ENCODE data around the gene ANKRD10. TPM values are rescaled to one million over a fixed set of nuclear protein-coding genes. Genes with fewer than 3 reads are reported as not detected.

ANKRD10 gene
- total RNA-seq, 1 donor from 2014 or later, result 212 TPM

DNA sequence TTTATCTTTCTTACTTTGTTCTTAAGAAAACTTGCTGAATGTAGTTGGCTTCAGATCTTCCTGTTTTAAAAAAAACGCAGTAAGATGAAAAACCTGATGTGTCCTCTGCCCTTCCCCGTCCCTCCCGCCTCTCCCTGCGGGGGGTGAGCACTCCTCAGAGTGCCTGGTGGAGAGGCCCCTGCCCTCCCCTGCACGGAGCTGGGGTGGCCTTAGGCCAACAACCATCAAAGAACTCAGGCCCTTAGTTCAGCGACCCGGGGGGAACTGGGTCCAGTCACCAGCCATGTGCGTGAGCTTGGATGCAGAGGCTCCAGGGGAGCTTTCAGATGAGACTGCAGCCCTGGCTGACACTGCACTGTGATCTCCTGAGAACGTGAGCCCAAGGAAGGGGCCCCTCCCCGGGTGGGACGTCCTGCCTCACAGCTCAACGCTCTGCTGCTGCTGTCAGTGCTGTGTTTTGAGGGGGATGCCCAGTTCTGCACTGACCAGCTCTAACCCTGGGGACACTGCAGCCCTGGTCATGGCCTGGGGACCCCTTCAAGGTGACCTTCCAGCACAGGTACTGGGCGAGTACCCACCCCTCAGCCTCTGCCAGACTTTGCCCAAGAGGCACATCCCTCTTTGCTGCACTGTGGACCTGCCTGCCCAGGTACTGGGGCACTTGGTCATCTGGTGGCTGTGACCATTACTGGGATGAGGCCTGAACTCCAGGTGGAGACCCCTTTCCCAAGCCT, 42.7 kb downstream of the ANKRD10 start:
- no peaks in the 10 kb centered on the region for H3F3A ChIP-seq (ENCODE audit: low read depth)
- H3K27ac ChIP-seq, result no peak overlapping the region
- Mint-ChIP-seq H3K4me1 (peaks cover 25% of the 10 kb centered on the region), H3K27me3 (ENCODE audit: insufficient read depth, low read depth) (peaks cover 7% of the 10 kb centered on the region), H3K36me3 (no peaks in the 10 kb centered on the region), H3K9me3 (peaks cover 3% of the 10 kb centered on the region), H3K27ac (no peak overlapping the region), H3K4me3 (no peak overlapping the region)
- TF ChIP-seq, protein P1, sequence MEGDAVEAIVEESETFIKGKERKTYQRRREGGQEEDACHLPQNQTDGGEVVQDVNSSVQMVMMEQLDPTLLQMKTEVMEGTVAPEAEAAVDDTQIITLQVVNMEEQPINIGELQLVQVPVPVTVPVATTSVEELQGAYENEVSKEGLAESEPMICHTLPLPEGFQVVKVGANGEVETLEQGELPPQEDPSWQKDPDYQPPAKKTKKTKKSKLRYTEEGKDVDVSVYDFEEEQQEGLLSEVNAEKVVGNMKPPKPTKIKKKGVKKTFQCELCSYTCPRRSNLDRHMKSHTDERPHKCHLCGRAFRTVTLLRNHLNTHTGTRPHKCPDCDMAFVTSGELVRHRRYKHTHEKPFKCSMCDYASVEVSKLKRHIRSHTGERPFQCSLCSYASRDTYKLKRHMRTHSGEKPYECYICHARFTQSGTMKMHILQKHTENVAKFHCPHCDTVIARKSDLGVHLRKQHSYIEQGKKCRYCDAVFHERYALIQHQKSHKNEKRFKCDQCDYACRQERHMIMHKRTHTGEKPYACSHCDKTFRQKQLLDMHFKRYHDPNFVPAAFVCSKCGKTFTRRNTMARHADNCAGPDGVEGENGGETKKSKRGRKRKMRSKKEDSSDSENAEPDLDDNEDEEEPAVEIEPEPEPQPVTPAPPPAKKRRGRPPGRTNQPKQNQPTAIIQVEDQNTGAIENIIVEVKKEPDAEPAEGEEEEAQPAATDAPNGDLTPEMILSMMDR (IDR thresholded peaks at IDR 0.05), result no peak
- no peak for TF ChIP-seq EZH2 (IDR thresholded peaks at IDR 0.05)
- TF ChIP-seq EZH2phosphoT487 (IDR thresholded peaks at IDR 0.05), result no peak
- H3K9me3 ChIP-seq (ENCODE audit: low read depth), result no peaks in the 10 kb centered on the region
- no peak overlapping the region for H3K4me3 ChIP-seq
- H3K36me3 ChIP-seq, result no peaks in the 10 kb centered on the region
- H3K4me2 ChIP-seq, result no peak overlapping the region
- no peak overlapping the region for H2AFZ ChIP-seq (replicated peaks)
- no peaks in the 10 kb centered on the region for H3K79me2 ChIP-seq (ENCODE audit: low read depth)
- H3K4me1 ChIP-seq, result peaks cover 8% of the 10 kb centered on the region
- H4K20me1 ChIP-seq (ENCODE audit: low read depth), result no peaks in the 10 kb centered on the region
- no peak overlapping the region for H3K9ac ChIP-seq
- DNase-seq (ENCODE audit: low spot score), result no peak
- H3K27me3 ChIP-seq, result no peaks in the 10 kb centered on the region

DNA sequence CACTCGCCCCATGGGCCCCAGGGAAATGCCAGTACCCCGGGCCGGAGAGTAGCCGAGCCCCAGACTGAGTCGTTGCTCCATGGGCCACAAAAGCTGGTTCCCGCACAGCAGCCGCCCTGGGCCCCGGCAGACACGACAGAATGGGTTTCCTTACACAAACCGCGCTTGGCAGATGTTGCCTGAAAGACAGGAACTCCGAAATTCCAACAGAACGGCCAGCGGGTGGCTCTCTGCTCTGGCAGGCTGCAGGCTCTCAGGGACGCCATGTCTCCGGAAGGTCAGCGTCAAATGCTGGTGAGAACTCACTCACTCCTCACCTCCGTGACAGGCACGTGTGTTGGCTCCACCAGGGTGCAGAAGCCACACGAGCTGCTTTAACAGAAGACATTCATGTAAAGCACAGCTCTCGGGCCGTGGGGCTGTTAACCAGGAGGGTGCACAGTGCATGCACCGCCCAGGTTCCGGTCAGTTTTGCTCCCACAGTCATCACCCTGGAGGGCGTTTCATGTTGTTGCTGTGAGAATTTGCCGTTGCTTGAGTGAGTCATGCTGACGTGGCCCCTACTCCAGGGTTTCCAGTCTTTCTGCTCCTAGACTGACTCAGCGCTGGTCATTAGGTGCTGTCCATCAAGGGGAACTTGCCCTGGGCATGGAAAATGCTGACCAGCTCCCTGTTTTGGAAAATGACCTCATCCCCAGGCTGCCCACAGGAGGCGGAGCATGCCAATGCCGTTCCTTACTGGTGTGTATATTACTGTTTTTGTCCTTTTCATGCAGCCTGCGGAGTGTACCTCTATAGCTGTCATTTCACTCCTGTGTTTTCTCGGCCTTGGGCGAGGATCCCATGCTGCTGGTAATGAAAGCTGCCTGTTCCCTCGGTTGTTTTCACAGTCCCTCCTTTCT, 44.8 kb downstream of the ANKRD10 start:
- DNase-seq (ENCODE audit: low spot score), result peak; percentile 46
- H3K27ac ChIP-seq, result no peak overlapping the region

DNA sequence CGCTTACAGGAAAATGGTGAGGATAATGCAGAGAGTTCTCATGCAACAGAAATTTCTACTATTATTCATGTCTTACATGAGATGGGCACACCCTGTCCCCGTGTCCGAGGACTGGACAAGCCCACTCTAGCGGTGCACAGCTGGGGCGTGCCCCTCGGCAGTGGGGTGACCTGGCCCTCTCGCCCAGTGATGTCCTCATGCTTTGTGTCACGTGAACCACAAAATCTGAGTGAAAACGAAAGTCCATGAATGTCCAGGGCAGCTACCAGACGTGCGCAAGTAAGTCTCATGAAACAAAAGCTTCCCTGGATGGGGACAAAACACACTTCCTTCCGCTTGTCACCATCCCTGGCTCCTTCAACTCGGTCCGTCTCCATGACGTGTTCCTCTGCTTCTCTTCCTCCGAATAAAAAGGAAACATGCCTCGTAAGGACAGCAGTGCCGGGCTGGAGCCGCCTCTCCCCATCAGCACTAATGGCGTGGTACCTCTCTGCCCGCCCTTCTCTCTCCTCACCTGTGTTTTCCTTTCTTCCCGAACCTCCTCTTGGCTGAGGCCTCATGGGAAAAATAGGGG, 45.6 kb downstream of the ANKRD10 start:
- H3K9me3 ChIP-seq (ENCODE audit: low read depth), result no peaks in the 10 kb centered on the region
- Mint-ChIP-seq H3K27ac (no peak overlapping the region), H3K4me3 (no peak overlapping the region), H3K9me3 (peaks cover 3% of the 10 kb centered on the region), H3K4me1 (peaks cover 23% of the 10 kb centered on the region), H3K27me3 (ENCODE audit: insufficient read depth, low read depth) (peaks cover 7% of the 10 kb centered on the region), H3K36me3 (no peaks in the 10 kb centered on the region)
- H3K4me3 ChIP-seq, result no peak overlapping the region
- TF ChIP-seq EZH2 (IDR thresholded peaks at IDR 0.05), result no peak
- no peak for TF ChIP-seq EZH2phosphoT487 (IDR thresholded peaks at IDR 0.05)
- TF ChIP-seq, protein P1 (IDR thresholded peaks at IDR 0.05), result no peak
- no peak overlapping the region for H3K4me2 ChIP-seq
- no peak overlapping the region for H3K27ac ChIP-seq
- H3K4me1 ChIP-seq, result peaks cover 3% of the 10 kb centered on the region
- no peaks in the 10 kb centered on the region for H4K20me1 ChIP-seq (ENCODE audit: low read depth)
- DNase-seq (ENCODE audit: low spot score), result no peak
- no peaks in the 10 kb centered on the region for H3K36me3 ChIP-seq
- H3K9ac ChIP-seq, result no peak overlapping the region
- no peaks in the 10 kb centered on the region for H3K79me2 ChIP-seq (ENCODE audit: low read depth)
- no peak overlapping the region for H2AFZ ChIP-seq (replicated peaks)
- no peaks in the 10 kb centered on the region for H3F3A ChIP-seq (ENCODE audit: low read depth)
- no peaks in the 10 kb centered on the region for H3K27me3 ChIP-seq

More for the DNA sequence above, 44.8 kb downstream of the ANKRD10 start:
- H3K27me3 ChIP-seq, result no peaks in the 10 kb centered on the region
- TF ChIP-seq EZH2phosphoT487 (IDR thresholded peaks at IDR 0.05) (no peak), EZH2 (IDR thresholded peaks at IDR 0.05) (no peak)
- TF ChIP-seq, protein P1 (IDR thresholded peaks at IDR 0.05), result no peak
- no peaks in the 10 kb centered on the region for H3F3A ChIP-seq (ENCODE audit: low read depth)
- H3K27ac Mint-ChIP-seq, result peak overlapping the region; percentile 26
- H3K9me3 Mint-ChIP-seq, result peaks cover 3% of the 10 kb centered on the region
- peaks cover 7% of the 10 kb centered on the region for H3K4me1 ChIP-seq
- H3K79me2 ChIP-seq (ENCODE audit: low read depth), result no peaks in the 10 kb centered on the region
- no peak overlapping the region for H2AFZ ChIP-seq (replicated peaks)
- H3K36me3 Mint-ChIP-seq, result no peaks in the 10 kb centered on the region
- H3K36me3 ChIP-seq, result no peaks in the 10 kb centered on the region
- H3K9me3 ChIP-seq (ENCODE audit: low read depth), result no peaks in the 10 kb centered on the region
- no peak overlapping the region for H3K9ac ChIP-seq
- peaks cover 7% of the 10 kb centered on the region for H3K27me3 Mint-ChIP-seq (ENCODE audit: insufficient read depth, low read depth)
- no peak overlapping the region for H3K4me2 ChIP-seq
- H3K4me1 Mint-ChIP-seq, result peaks cover 27% of the 10 kb centered on the region
- no peak overlapping the region for H3K4me3 ChIP-seq
- H4K20me1 ChIP-seq (ENCODE audit: low read depth), result no peaks in the 10 kb centered on the region
- H3K4me3 Mint-ChIP-seq, result no peak overlapping the region
